Loucy (cell line): ENCODE results near the gene TMEM178B.
"Not testable (repeated sequence)": the region's sequence is repeated elsewhere in the genome, so short reads cannot be mapped to it uniquely, and the experiment has no call there.

ENCODE experiments used
- H2AFZ ChIP-seq: fragments of 200-600 bp; sonication (generic); 2 replicates; pipeline ENCODE4 v1.6.0; 2016; ENCODE audit warnings: antibody characterized with exemption, mild to moderate bottlenecking, low read length, moderate library complexity
- H3F3A ChIP-seq: fragments of 200-600 bp; 2 replicates; pipeline ENCODE4 v1.6.0; 2016; ENCODE audit warnings: antibody characterized with exemption, low read depth, mild to moderate bottlenecking
- H3K27me3 ChIP-seq: fragments of 200-600 bp; sonication (generic); 2 replicates; pipeline ENCODE4 v1.6.1; 2014; ENCODE audit warnings: low read length, mild to moderate bottlenecking; ENCODE audit not compliant: insufficient read depth, poor library complexity, severe bottlenecking
- H3K36me3 ChIP-seq: fragments of 200-600 bp; sonication (generic); 2 replicates; pipeline ENCODE4 v1.6.1; 2016; ENCODE audit warnings: low read length; ENCODE audit not compliant: insufficient read depth
- H3K4me1 ChIP-seq: fragments of 200-600 bp; sonication (generic); 2 replicates; pipeline ENCODE4 v1.5.1; 2014; ENCODE audit warnings: low read length, mild to moderate bottlenecking; ENCODE audit not compliant: insufficient read depth, poor library complexity, severe bottlenecking
- H3K4me2 ChIP-seq: fragments of 200-600 bp; sonication (generic); 2 replicates; pipeline ENCODE4 v1.6.0; 2014; ENCODE audit warnings: antibody characterized with exemption, low read length, low read depth, mild to moderate bottlenecking; ENCODE audit not compliant: poor library complexity, severe bottlenecking
- H3K4me3 ChIP-seq: fragments of 200-600 bp; sonication (generic); 2 replicates; pipeline ENCODE4 v1.5.1; 2014; ENCODE audit warnings: low read length, mild to moderate bottlenecking, mixed read lengths; ENCODE audit not compliant: poor library complexity, severe bottlenecking
- H3K79me2 ChIP-seq: fragments of 200-600 bp; sonication (generic); 2 replicates; pipeline ENCODE4 v1.6.1; 2014; ENCODE audit warnings: low read length; ENCODE audit not compliant: insufficient read depth
- H3K9ac ChIP-seq: fragments of 200-600 bp; sonication (generic); 2 replicates; pipeline ENCODE4 v1.6.0; 2014; ENCODE audit warnings: mild to moderate bottlenecking, low read depth, low read length, moderate library complexity; ENCODE audit not compliant: poor library complexity, severe bottlenecking
- H3K9me2 ChIP-seq: fragments of 200-600 bp; sonication (generic); replicated peaks from 2 replicates; pipeline ENCODE4 v1.6.1; 2016; ENCODE audit warnings: low read depth, low read length, mixed read lengths
- H3K9me3 ChIP-seq: fragments of 200-600 bp; sonication (generic); 2 replicates; pipeline ENCODE4 v1.6.1; 2014; ENCODE audit warnings: mild to moderate bottlenecking, antibody characterized with exemption, low read length, low read depth; ENCODE audit not compliant: insufficient read depth
- H4K20me1 ChIP-seq: fragments of 200-600 bp; sonication (generic); 2 replicates; pipeline ENCODE4 v1.6.0; 2014; ENCODE audit warnings: antibody characterized with exemption, low read length, mild to moderate bottlenecking; ENCODE audit not compliant: insufficient read depth, poor library complexity, severe bottlenecking
- CTCF ChIP-seq: fragments of 200-600 bp; sonication (generic); conservative IDR thresholded peaks from 2 replicates; pipeline ENCODE4 v1.5.1; 2014; ENCODE audit warnings: mild to moderate bottlenecking, antibody characterized with exemption, low read length
- EZH2phosphoT487 ChIP-seq: fragments of 200-600 bp; IDR thresholded peaks from 2 replicates; pipeline ENCODE4 v1.6.1; 2018; ENCODE audit warnings: antibody characterized with exemption, mild to moderate bottlenecking, moderate library complexity, borderline replicate concordance

TMEM178B gene

GRCh38 chr7:141074997-141075396, 1.1 kb downstream of the TMEM178B start:
- no peaks in the 10 kb centered on the region for H4K20me1 ChIP-seq
- H3K4me2 ChIP-seq = no peak overlapping the region
- no peaks in the 10 kb centered on the region for H3K9me3 ChIP-seq
- no peaks in the 10 kb centered on the region for H3K36me3 ChIP-seq
- H3K79me2 ChIP-seq = no peaks in the 10 kb centered on the region
- H3K4me1 ChIP-seq = no peaks in the 10 kb centered on the region
- no peaks in the 10 kb centered on the region for H3F3A ChIP-seq
- no peak overlapping the region for H3K4me3 ChIP-seq
- no peak for TF ChIP-seq EZH2phosphoT487
- no peak for TF ChIP-seq CTCF
- H3K9me2 ChIP-seq = no peaks in the 10 kb centered on the region
- H3K9ac ChIP-seq = no peak overlapping the region
- H3K27me3 ChIP-seq = no peaks in the 10 kb centered on the region
- no peak overlapping the region for H2AFZ ChIP-seq

DNA sequence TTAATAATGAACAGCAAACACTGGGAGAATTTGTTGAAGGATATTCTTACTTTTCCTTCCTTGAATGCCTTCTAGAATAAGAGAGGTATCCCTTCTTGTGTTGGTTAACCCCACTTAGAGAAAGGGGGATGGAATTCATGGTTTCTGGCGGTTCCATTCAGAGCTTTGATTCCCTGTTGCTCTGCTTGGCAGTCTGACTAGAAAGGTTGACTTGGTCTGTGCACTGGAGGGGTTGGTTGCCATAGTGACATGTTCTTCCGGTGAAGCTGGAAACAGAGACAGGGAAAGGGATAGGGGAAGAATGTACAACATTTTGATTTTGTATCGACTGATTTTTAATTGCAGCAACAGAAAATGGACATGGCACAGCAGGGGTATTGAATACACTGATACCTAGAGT, 2.5 kb downstream of the TMEM178B start:
- no peaks in the 10 kb centered on the region for H3K79me2 ChIP-seq
- TF ChIP-seq CTCF = no peak
- no peak for TF ChIP-seq EZH2phosphoT487
- H3K4me3 ChIP-seq = no peak overlapping the region
- H3K4me1 ChIP-seq = no peaks in the 10 kb centered on the region
- H3K9ac ChIP-seq = no peak overlapping the region
- H3K9me2 ChIP-seq = no peaks in the 10 kb centered on the region
- H3K9me3 ChIP-seq = no peaks in the 10 kb centered on the region
- no peaks in the 10 kb centered on the region for H3K27me3 ChIP-seq
- no peaks in the 10 kb centered on the region for H3K36me3 ChIP-seq
- H2AFZ ChIP-seq = no peak overlapping the region
- H4K20me1 ChIP-seq = no peaks in the 10 kb centered on the region
- H3K4me2 ChIP-seq = no peak overlapping the region
- H3F3A ChIP-seq = no peaks in the 10 kb centered on the region

GRCh38 chr7:141079219-141079618, 5.4 kb downstream of the TMEM178B start:
- H4K20me1 ChIP-seq = no peaks in the 10 kb centered on the region
- H3K79me2 ChIP-seq = no peaks in the 10 kb centered on the region
- no peaks in the 10 kb centered on the region for H3K9me2 ChIP-seq
- no peak overlapping the region for H3K4me3 ChIP-seq
- no peaks in the 10 kb centered on the region for H3K9me3 ChIP-seq
- no peak overlapping the region for H3K9ac ChIP-seq
- H2AFZ ChIP-seq = no peak overlapping the region
- no peak overlapping the region for H3K4me2 ChIP-seq
- no peaks in the 10 kb centered on the region for H3K27me3 ChIP-seq
- no peaks in the 10 kb centered on the region for H3K36me3 ChIP-seq
- no peak for TF ChIP-seq EZH2phosphoT487
- TF ChIP-seq CTCF = no peak
- H3K4me1 ChIP-seq = no peaks in the 10 kb centered on the region
- no peaks in the 10 kb centered on the region for H3F3A ChIP-seq

DNA sequence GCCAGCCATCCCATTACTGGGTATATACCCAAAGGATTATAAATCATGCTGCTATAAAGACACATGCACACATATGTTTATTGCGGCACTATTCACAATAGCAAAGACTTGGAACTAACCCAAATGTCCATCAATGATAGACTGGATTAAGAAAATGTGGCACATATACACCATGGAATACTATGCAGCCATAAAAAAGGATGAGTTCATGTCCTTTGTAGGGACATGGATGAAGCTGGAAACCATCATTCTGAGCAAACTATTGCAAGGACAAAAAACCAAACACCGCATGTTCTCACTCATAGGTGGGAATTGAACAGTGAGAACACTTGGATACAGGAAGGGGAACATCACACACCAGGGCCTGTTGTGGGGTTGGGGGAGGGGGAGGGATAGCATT, 15.6 kb downstream of the TMEM178B start:
- not testable (repeated sequence) for H3K79me2 ChIP-seq, H3K9me2 ChIP-seq, H3K9ac ChIP-seq, H3K27me3 ChIP-seq, H3K4me3 ChIP-seq, H3K4me2 ChIP-seq, H2AFZ ChIP-seq, H4K20me1 ChIP-seq, H3F3A ChIP-seq, H3K36me3 ChIP-seq, H3K4me1 ChIP-seq, H3K9me3 ChIP-seq
